K562 (cell line): ENCODE data around the gene FAM161A. TPM values are rescaled to one million over a fixed set of nuclear protein-coding genes. Genes with fewer than 3 reads are reported as not detected.

Source experiments
- CBX5 ChIP-seq: IDR thresholded peaks from 2 replicates; pipeline ENCODE4 v1.6.1; 2014; ENCODE audit warnings: low read depth, borderline replicate concordance
- HDAC8 ChIP-seq: fragments of 450-650 bp; IDR thresholded peaks from 2 replicates; pipeline ENCODE4 v1.6.1; 2016; ENCODE audit warnings: mild to moderate bottlenecking, missing genetic modification characterization, moderate library complexity, missing compliant biosample characterization
- NKRF ChIP-seq: fragments of 450-650 bp; IDR thresholded peaks from 2 replicates; pipeline ENCODE4 v1.6.1; 2016; ENCODE audit warnings: borderline replicate concordance
- RAD21 ChIP-seq, 2 experiments: fragments of 250-450 bp in 1 of 2; fragments of 450-650 bp in 1 of 2; sonication (Bioruptor Pico) in 1 of 2; formaldehyde crosslinking in 1 of 2; IDR thresholded peaks in 1 of 2; conservative IDR thresholded peaks in 1 of 2; 2 replicates each; pipeline versions ENCODE4 v1.4.0 to v1.8.0; 2020 to 2022; ENCODE audit warnings: mild to moderate bottlenecking in 2 of 2, moderate library complexity in 1 of 2
- TEAD2 ChIP-seq: fragments of 450-650 bp; IDR thresholded peaks from 2 replicates; pipeline ENCODE4 v1.6.1; 2016; ENCODE audit warnings: missing genetic modification characterization, control low read depth, missing compliant biosample characterization
- ZBTB17 ChIP-seq: fragments of 450-650 bp; formaldehyde crosslinking; IDR thresholded peaks from 2 replicates; pipeline ENCODE4 v1.4.0; 2020; ENCODE audit warnings: mild to moderate bottlenecking
- ZBTB8A ChIP-seq: fragments of 450-650 bp; IDR thresholded peaks from 2 replicates; pipeline ENCODE4 v1.6.1; 2018; ENCODE audit warnings: mild to moderate bottlenecking, moderate library complexity; ENCODE audit not compliant: partially characterized antibody
- ZNF449 ChIP-seq: fragments of 250-450 bp; sonication (Bioruptor Pico); IDR thresholded peaks from 2 replicates; pipeline ENCODE4 v1.8.0; 2022; ENCODE audit warnings: moderate library complexity, mild to moderate bottlenecking, inconsistent platforms
- ZNF551 ChIP-seq: fragments of 250-450 bp; sonication (Bioruptor Pico); IDR thresholded peaks from 2 replicates; pipeline ENCODE4 v1.5.0; 2021; ENCODE audit warnings: mild to moderate bottlenecking, moderate library complexity
- ZNF655 ChIP-seq: fragments of 250-450 bp; sonication (Bioruptor Pico); IDR thresholded peaks from 2 replicates; pipeline ENCODE4 v1.5.0; 2021
- polyA plus RNA-seq, 8 experiments: library from polyadenylated mRNA; depleted of rRNA in 4 of 8; stranded (reverse) in 5 of 8; unstranded in 3 of 8; fragments of >200 nt; fragmentation: Nextera tagmentation in 2 of 8; fragmentation: Illumina TruSeq in 1 of 8; extraction: Ambion mirVana in 2 of 8; extraction: Trizol in 1 of 8; gene quantifications; 2 replicates each; pipeline versions ENCODE4 v1.2.1 to v1.2.3, GENCODE V29; 2011 to 2014; ENCODE audit warnings: inconsistent platforms in 1 of 8, missing spikeins in 1 of 8
- total RNA-seq, 7 experiments: library from RNA; depleted of rRNA in 6 of 7; stranded (reverse); fragments of >200 nt in 6 of 7; fragmentation: Illumina TruSeq in 2 of 7; extraction: Trizol in 2 of 7; gene quantifications; 2 replicates each; pipeline versions ENCODE4 v1.2.1 to v1.2.3, GENCODE V29; 2011 to 2021; ENCODE audit warnings: low replicate concordance in 1 of 7

Gene FAM161A
- total and polyA plus RNA-seq, 9 of the 15 experiments (the other 6 are each of a cell fraction or from before 2014, with no cell fraction given): 0.27 to 1.4 (median 0.80) TPM

- TF ChIP-seq NKRF (peak; percentile 88; the same call in 1 of the 2 replicates), HDAC8 (tag) (no peak), CBX5 (no peak), RAD21 (CRISPR knock-in tag; conservative IDR thresholded peaks at IDR 0.05 in 1 of 2, IDR thresholded peaks at IDR 0.05 in 1 of 2) (no peak), ZNF449 (no peak), TEAD2 (no peak), ZBTB17 (peak; percentile 70), ZBTB8A (no peak), ZNF551 (no peak), ZNF655 (CRISPR knock-in tag) (no peak)
Observed at GRCh38 chr2:61888267-61889055, 34.6 kb upstream of the FAM161A start, which contains the start of gene CCT4 (continued).
